Effector memory CD4-positive, alpha-beta T cell (primary cell): Measurements from ENCODE around the gene KIR2DL1.
"Not testable (repeated sequence)": the region's sequence is repeated elsewhere in the genome, so short reads cannot be mapped to it uniquely, and the experiment has no call there.

Experiments used
- DNase-seq, 3 donors: peaks; one replicate each; pipeline ENCODE4 v3.0.0-alpha.2; 2020
- H3K27ac ChIP-seq: 2 replicates; pipeline ENCODE4 v1.7.0; 2013; ENCODE audit warnings: mild to moderate bottlenecking, low read length, moderate library complexity; ENCODE audit not compliant: insufficient read depth, poor library complexity, severe bottlenecking
- H3K27me3 ChIP-seq: replicated peaks from 2 replicates; pipeline ENCODE4 v1.7.0; 2013; ENCODE audit warnings: mild to moderate bottlenecking, low read length; ENCODE audit not compliant: insufficient read depth, control insufficient read depth, poor library complexity, severe bottlenecking
- H3K36me3 ChIP-seq: 2 replicates; pipeline ENCODE4 v1.7.0; 2013; ENCODE audit warnings: mild to moderate bottlenecking, low read length, moderate library complexity; ENCODE audit not compliant: control insufficient read depth, insufficient read depth
- H3K4me1 ChIP-seq: 2 replicates; pipeline ENCODE4 v1.7.0; 2013; ENCODE audit warnings: low read length, mild to moderate bottlenecking; ENCODE audit not compliant: control insufficient read depth, insufficient read depth, poor library complexity, severe bottlenecking
- H3K4me3 ChIP-seq: 2 replicates; pipeline ENCODE4 v1.7.0; 2013; ENCODE audit warnings: low read length, low read depth, mild to moderate bottlenecking; ENCODE audit not compliant: insufficient read depth, poor library complexity, severe bottlenecking
- H3K9me3 ChIP-seq: 2 replicates; pipeline ENCODE4 v1.7.0; 2013; ENCODE audit warnings: mild to moderate bottlenecking, low read length, moderate library complexity; ENCODE audit not compliant: control insufficient read depth
- total RNA-seq, 3 donors: gene quantifications; one replicate each; lab custom pipeline; 2026; lab: John Stamatoyannopoulos, UW

KIR2DL1 gene
- total RNA-seq: 0 to 0.58 (median 0) reads per million in 3 donors

DNA sequence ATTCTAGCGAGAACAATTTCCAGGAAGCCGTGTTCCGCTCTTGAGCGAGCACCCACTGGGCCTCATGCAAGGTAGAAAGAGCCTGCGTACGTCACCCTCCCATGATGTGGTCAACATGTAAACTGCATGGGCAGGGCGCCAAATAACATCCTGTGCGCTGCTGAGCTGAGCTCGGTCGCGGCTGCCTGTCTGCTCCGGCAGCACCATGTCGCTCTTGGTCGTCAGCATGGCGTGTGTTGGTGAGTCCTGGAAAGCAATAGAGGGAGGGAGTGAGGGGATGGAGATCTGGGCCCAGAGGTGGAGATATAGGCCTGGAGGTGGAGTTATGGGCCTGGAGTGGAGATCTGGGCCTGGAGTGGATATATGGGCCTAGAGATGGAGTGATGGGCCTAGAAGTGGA, at the start of gene KIR2DL1:
Gene KIR2DL1 (plus strand): TSS at position 148 of the 400 bp plus-strand sequence. CDS start 58 bp downstream, at position 206.
- H3K36me3 ChIP-seq, H3K27me3 ChIP-seq, DNase-seq, H3K4me1 ChIP-seq, H3K4me3 ChIP-seq, H3K27ac ChIP-seq, H3K9me3 ChIP-seq: not testable (repeated sequence)

GRCh38 chr19:54724142-54724541, 45.5 kb upstream of the KIR2DL1 start, which contains the start of gene KIR3DL3:
Gene KIR3DL3 (plus strand): TSS chr19:54724442. CDS start chr19:54724497, 55 bp downstream.
- H3K27me3 ChIP-seq: no peaks in the 10 kb centered on the region
- H3K4me1 ChIP-seq: no peaks in the 10 kb centered on the region
- H3K27ac ChIP-seq: no peak within 1 kb of the TSS
- H3K9me3 ChIP-seq: peaks cover 4% of the 10 kb centered on the region
- DNase-seq: no peak
- H3K36me3 ChIP-seq: no peaks in the 10 kb centered on the region
- no peak within 1 kb of the TSS for H3K4me3 ChIP-seq

- Histone ChIP-seq H3K9me3 (peaks cover 4% of the 10 kb centered on the region), H3K4me3 (no peak overlapping the region), H3K27ac (no peak overlapping the region), H3K36me3 (no peaks in the 10 kb centered on the region), H3K27me3 (no peaks in the 10 kb centered on the region), H3K4me1 (no peaks in the 10 kb centered on the region)
- DNase-seq: no peak
These were observed 44.9 kb upstream of the KIR2DL1 start for GRCh38 chr19:54724644-54725043.

- no peaks in the 10 kb centered on the region for H3K27me3 ChIP-seq
- no peak for DNase-seq
- no peaks in the 10 kb centered on the region for H3K4me1 ChIP-seq
These were observed 44.3 kb upstream of the KIR2DL1 start for GRCh38 chr19:54725321-54725720.

DNA sequence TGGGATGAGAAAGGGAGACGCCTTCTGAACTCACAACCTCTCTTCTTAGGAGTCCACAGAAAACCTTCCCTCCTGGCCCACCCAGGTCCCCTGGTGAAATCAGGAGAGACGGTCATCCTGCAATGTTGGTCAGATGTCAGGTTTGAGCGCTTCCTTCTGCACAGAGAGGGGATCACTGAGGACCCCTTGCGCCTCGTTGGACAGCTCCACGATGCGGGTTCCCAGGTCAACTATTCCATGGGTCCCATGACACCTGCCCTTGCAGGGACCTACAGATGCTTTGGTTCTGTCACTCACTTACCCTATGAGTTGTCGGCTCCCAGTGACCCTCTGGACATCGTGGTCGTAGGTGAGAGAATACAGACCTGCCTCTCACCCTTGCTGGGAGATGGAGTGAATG, 42.0 kb upstream of the KIR2DL1 start:
- Histone ChIP-seq H3K36me3 (no peaks in the 10 kb centered on the region), H3K27ac (no peak overlapping the region)

More at GRCh38 chr19:54725321-54725720, 44.3 kb upstream of the KIR2DL1 start:
- no peak overlapping the region for H3K4me3 ChIP-seq
- no peak overlapping the region for H3K27ac ChIP-seq
- H3K36me3 ChIP-seq: no peaks in the 10 kb centered on the region
- H3K9me3 ChIP-seq: peaks cover 4% of the 10 kb centered on the region

GRCh38 chr19:54728167-54728566, 41.4 kb upstream of the KIR2DL1 start:
- DNase-seq: no peak
- Histone ChIP-seq H3K9me3 (no peaks in the 10 kb centered on the region), H3K36me3 (no peaks in the 10 kb centered on the region), H3K4me1 (no peaks in the 10 kb centered on the region), H3K4me3 (no peak overlapping the region), H3K27me3 (no peaks in the 10 kb centered on the region), H3K27ac (no peak overlapping the region)

More for the DNA sequence above, 42.0 kb upstream of the KIR2DL1 start:
- Histone ChIP-seq H3K9me3 (no peaks in the 10 kb centered on the region), H3K27me3 (no peaks in the 10 kb centered on the region), H3K4me1 (no peaks in the 10 kb centered on the region), H3K4me3 (no peak overlapping the region)
- no peak for DNase-seq

DNA sequence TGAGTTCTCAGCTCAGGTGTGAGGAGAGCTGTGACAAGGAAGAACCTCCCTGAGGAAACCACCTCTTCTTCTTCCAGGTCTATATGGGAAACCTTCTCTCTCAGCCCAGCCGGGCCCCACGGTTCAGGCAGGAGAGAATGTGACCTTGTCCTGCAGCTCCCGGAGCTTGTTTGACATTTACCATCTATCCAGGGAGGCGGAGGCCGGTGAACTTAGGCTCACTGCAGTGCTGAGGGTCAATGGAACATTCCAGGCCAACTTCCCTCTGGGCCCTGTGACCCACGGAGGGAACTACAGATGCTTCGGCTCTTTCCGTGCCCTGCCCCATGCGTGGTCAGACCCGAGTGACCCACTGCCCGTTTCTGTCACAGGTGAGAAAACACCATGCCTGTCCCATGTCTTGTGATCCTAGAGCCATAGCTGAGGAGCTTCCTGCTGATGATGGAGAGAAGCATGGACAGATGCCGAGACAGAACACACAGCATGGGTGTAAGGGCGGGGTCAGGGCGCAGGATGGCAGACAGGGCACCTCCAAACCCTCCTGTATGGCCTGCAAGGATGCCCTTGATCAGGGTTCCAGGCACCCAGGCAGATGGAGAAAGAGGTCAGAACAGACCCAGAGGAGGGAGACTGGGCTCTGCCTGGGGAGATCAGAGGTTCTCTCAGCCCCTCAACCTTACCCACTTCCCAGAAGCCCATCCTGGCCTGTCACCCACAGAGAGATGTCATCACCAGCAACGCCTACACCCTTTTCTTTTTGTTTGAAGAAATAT, 40.0 kb upstream of the KIR2DL1 start:
- H3K4me1 ChIP-seq: no peaks in the 10 kb centered on the region
- no peaks in the 10 kb centered on the region for H3K36me3 ChIP-seq
- no peak overlapping the region for H3K4me3 ChIP-seq
- DNase-seq: no peak
- no peaks in the 10 kb centered on the region for H3K9me3 ChIP-seq
- no peak overlapping the region for H3K27ac ChIP-seq
- no peaks in the 10 kb centered on the region for H3K27me3 ChIP-seq

GRCh38 chr19:54731191-54731590, 38.4 kb upstream of the KIR2DL1 start:
- Histone ChIP-seq H3K36me3 (no peaks in the 10 kb centered on the region), H3K4me1 (no peaks in the 10 kb centered on the region), H3K27me3 (no peaks in the 10 kb centered on the region), H3K27ac (no peak overlapping the region), H3K9me3 (no peaks in the 10 kb centered on the region), H3K4me3 (no peak overlapping the region)
- no peak for DNase-seq

DNA sequence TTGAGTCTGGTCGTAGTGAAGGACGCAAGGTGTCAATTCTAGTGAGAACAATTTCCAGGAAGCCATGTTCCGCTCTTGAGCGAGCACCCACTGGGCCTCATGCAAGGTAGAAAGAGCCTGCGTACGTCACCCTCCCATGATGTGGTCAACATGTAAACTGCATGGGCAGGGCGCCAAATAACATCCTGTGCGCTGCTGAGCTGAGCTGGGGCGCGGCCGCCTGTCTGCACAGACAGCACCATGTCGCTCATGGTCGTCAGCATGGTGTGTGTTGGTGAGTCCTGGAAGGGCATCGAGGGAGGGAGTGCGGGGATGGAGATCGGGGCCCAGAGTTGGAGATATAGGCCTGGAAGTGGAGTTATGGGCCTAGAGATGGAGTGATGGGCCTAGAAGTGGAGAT, 31.3 kb upstream of the KIR2DL1 start, which contains the start of gene KIR2DL3:
Gene KIR2DL3 (plus strand): TSS at position 208 of the 400 bp plus-strand sequence. CDS start 33 bp downstream, at position 241.
- not testable (repeated sequence) for H3K36me3 ChIP-seq, H3K27ac ChIP-seq, H3K9me3 ChIP-seq, DNase-seq, H3K27me3 ChIP-seq, H3K4me1 ChIP-seq, H3K4me3 ChIP-seq

- H3K27ac ChIP-seq: no peak overlapping the region
- H3K9me3 ChIP-seq: no peaks in the 10 kb centered on the region
- H3K27me3 ChIP-seq: no peaks in the 10 kb centered on the region
- no peaks in the 10 kb centered on the region for H3K36me3 ChIP-seq
- H3K4me1 ChIP-seq: no peaks in the 10 kb centered on the region
- no peak for DNase-seq
- no peak overlapping the region for H3K4me3 ChIP-seq
These were observed 30.9 kb upstream of the KIR2DL1 start for GRCh38 chr19:54738715-54739114.
